Neural cell (in vitro differentiated cells): Measurements from ENCODE around the gene CDH6. TPM values are rescaled to one million over a fixed set of nuclear protein-coding genes. Genes with fewer than 3 reads are reported as not detected.

Experiments used
- H2AFZ ChIP-seq: fragments of 200-600, 300-800 bp; sonication (generic), shearing (Covaris generic); 2 replicates; pipeline ENCODE4 v1.6.0; 2014; ENCODE audit warnings: low read depth, mild to moderate bottlenecking, antibody characterized with exemption, low read length, moderate library complexity
- H3F3A ChIP-seq: fragments of 200-600 bp; shearing (Covaris generic); 2 replicates; pipeline ENCODE4 v1.6.1; 2016; ENCODE audit warnings: mild to moderate bottlenecking, moderate library complexity, mixed read lengths, antibody characterized with exemption, low read length; ENCODE audit not compliant: insufficient read depth, poor library complexity, severe bottlenecking
- H3K27ac ChIP-seq: fragments of 200-600, 300-800 bp; sonication (generic), shearing (Covaris generic); 2 replicates; pipeline ENCODE4 v1.5.1; 2014; ENCODE audit warnings: mild to moderate bottlenecking, low read length, moderate library complexity
- H3K27me3 ChIP-seq: fragments of 300-800, 200-600 bp; sonication (generic), shearing (Covaris generic); 2 replicates; pipeline ENCODE4 v1.6.0; 2014; ENCODE audit warnings: mild to moderate bottlenecking, low read depth, low read length, moderate library complexity; ENCODE audit not compliant: insufficient read depth
- H3K36me3 ChIP-seq: fragments of 300-800, 200-600 bp; sonication (generic), shearing (Covaris generic); 2 replicates; pipeline ENCODE4 v1.5.1; 2014; ENCODE audit warnings: mild to moderate bottlenecking, antibody characterized with exemption, low read length, moderate library complexity; ENCODE audit not compliant: insufficient read depth
- H3K4me2 ChIP-seq: fragments of 300-800, 200-600 bp; sonication (generic), shearing (Covaris generic); 2 replicates; pipeline ENCODE4 v1.6.0; 2014; ENCODE audit warnings: mild to moderate bottlenecking, low read length
- H3K4me3 ChIP-seq: fragments of 300-800, 200-600 bp; sonication (generic), shearing (Covaris generic); 2 replicates; pipeline ENCODE4 v1.5.1; 2014; ENCODE audit warnings: mild to moderate bottlenecking, low read length, moderate library complexity
- H3K79me2 ChIP-seq: fragments of 200-600 bp; shearing (Covaris generic); replicated peaks from 2 replicates; pipeline ENCODE4 v1.6.0; 2014; ENCODE audit warnings: mild to moderate bottlenecking, low read length, moderate library complexity; ENCODE audit not compliant: insufficient read depth
- H3K9ac ChIP-seq: fragments of 300-800, 200-600 bp; sonication (generic), shearing (Covaris generic); 2 replicates; pipeline ENCODE4 v1.6.1; 2016; ENCODE audit warnings: mild to moderate bottlenecking, low read length, mixed read lengths
- H3K9me2 ChIP-seq: fragments of 200-600 bp; shearing (Covaris generic); 2 replicates; pipeline ENCODE4 v1.6.1; 2016; ENCODE audit warnings: mild to moderate bottlenecking, low read length, mixed read lengths; ENCODE audit not compliant: insufficient read depth
- H3K9me3 ChIP-seq: fragments of 200-600, 300-800 bp; sonication (generic), shearing (Covaris generic); 2 replicates; pipeline ENCODE4 v1.6.1; 2016; ENCODE audit warnings: mild to moderate bottlenecking, mixed run types, low read length, moderate library complexity, mixed read lengths
- H4K20me1 ChIP-seq: fragments of 200-600 bp; shearing (Covaris generic); 2 replicates; pipeline ENCODE4 v1.6.1; 2016; ENCODE audit warnings: mild to moderate bottlenecking, mixed run types; ENCODE audit not compliant: insufficient read depth
- EP300 ChIP-seq: fragments of 450-650 bp; conservative IDR thresholded peaks from 2 replicates; pipeline ENCODE4 v1.6.1; 2014; ENCODE audit warnings: antibody characterized with exemption, mild to moderate bottlenecking, moderate library complexity; ENCODE audit not compliant: poor library complexity, severe bottlenecking
- EZH2 ChIP-seq: fragments of 200-600, 300-800 bp; shearing (Covaris generic), sonication (generic); IDR thresholded peaks from 2 replicates; pipeline ENCODE4 v1.6.1; 2014; ENCODE audit warnings: antibody characterized with exemption, low read length, borderline replicate concordance, mild to moderate bottlenecking; ENCODE audit not compliant: insufficient read depth, poor library complexity, severe bottlenecking
- MXI1 ChIP-seq: fragments of 450-650 bp; conservative IDR thresholded peaks from 2 replicates; pipeline ENCODE4 v1.6.1; 2014; ENCODE audit warnings: antibody characterized with exemption, mild to moderate bottlenecking; ENCODE audit not compliant: poor library complexity, severe bottlenecking
- POLR2AphosphoS5 ChIP-seq: IDR thresholded peaks from 2 replicates; pipeline ENCODE4 v1.6.1; 2012
- RAD21 ChIP-seq: fragments of 450-650 bp; conservative IDR thresholded peaks from 2 replicates; pipeline ENCODE4 v1.6.1; 2014; ENCODE audit warnings: antibody characterized with exemption, mild to moderate bottlenecking, moderate library complexity
- SMC3 ChIP-seq: fragments of 450-650 bp; conservative IDR thresholded peaks from 2 replicates; pipeline ENCODE4 v1.6.1; 2014; ENCODE audit warnings: antibody characterized with exemption, mild to moderate bottlenecking, moderate library complexity; ENCODE audit not compliant: poor library complexity
- TAF1 ChIP-seq: IDR thresholded peaks from 2 replicates; pipeline ENCODE4 v1.6.1; 2012; ENCODE audit warnings: low read depth
- polyA plus RNA-seq: library from polyadenylated mRNA; depleted of rRNA; stranded (reverse); fragments of >200 nt; gene quantifications from 2 replicates; pipeline ENCODE4 v1.2.3, GENCODE V29; 2014
- TF ChIP-seq, protein P1 (sequence below): fragments of 450-650 bp; IDR thresholded peaks from 2 replicates; pipeline ENCODE4 v1.5.1; 2014; ENCODE audit warnings: antibody characterized with exemption, mild to moderate bottlenecking, moderate library complexity; ENCODE audit not compliant: poor library complexity, severe bottlenecking
- TF ChIP-seq, protein P2 (sequence below): IDR thresholded peaks from 2 replicates; pipeline ENCODE4 v1.6.1; 2012; ENCODE audit warnings: borderline replicate concordance

CDH6 gene
- polyA plus RNA-seq, 1 donor from 2014 or later, result 2.1 TPM

DNA sequence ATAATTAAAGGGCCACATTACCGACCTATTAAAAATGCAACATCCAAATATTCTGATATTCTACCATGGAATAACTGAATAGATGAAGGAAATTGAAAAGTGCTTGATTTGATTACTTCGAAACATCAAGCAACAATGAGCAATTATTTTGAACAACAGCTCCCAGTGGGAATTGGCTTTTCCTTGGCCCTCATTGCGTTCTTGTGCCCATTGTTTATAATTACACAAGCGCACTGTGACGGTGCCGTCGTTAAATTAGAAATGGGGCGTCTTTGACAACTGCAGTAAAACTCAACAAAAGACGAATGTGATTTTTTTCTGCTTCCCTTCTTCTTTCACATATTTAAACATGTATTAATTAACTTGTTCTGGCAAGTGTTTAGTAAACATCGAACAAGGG lies 61.6 kb downstream of the CDH6 start:
- Histone ChIP-seq H3K9me3 (no peaks in the 10 kb centered on the region), H3K36me3 (no peaks in the 10 kb centered on the region), H3K4me3 (no peak overlapping the region), H3K27me3 (no peaks in the 10 kb centered on the region), H3F3A (no peaks in the 10 kb centered on the region), H2AFZ (no peak overlapping the region), H3K9ac (no peak overlapping the region), H4K20me1 (no peaks in the 10 kb centered on the region), H3K79me2 (no peaks in the 10 kb centered on the region), H3K27ac (no peak overlapping the region), H3K9me2 (no peaks in the 10 kb centered on the region), H3K4me2 (no peak overlapping the region)
- TF ChIP-seq MXI1, result no peak
- no peak for TF ChIP-seq EZH2
- no peak for TF ChIP-seq POLR2AphosphoS5
- no peak for TF ChIP-seq TAF1
- no peak for TF ChIP-seq SMC3
- TF ChIP-seq, protein P1, sequence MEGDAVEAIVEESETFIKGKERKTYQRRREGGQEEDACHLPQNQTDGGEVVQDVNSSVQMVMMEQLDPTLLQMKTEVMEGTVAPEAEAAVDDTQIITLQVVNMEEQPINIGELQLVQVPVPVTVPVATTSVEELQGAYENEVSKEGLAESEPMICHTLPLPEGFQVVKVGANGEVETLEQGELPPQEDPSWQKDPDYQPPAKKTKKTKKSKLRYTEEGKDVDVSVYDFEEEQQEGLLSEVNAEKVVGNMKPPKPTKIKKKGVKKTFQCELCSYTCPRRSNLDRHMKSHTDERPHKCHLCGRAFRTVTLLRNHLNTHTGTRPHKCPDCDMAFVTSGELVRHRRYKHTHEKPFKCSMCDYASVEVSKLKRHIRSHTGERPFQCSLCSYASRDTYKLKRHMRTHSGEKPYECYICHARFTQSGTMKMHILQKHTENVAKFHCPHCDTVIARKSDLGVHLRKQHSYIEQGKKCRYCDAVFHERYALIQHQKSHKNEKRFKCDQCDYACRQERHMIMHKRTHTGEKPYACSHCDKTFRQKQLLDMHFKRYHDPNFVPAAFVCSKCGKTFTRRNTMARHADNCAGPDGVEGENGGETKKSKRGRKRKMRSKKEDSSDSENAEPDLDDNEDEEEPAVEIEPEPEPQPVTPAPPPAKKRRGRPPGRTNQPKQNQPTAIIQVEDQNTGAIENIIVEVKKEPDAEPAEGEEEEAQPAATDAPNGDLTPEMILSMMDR, result no peak
- TF ChIP-seq, protein P2, sequence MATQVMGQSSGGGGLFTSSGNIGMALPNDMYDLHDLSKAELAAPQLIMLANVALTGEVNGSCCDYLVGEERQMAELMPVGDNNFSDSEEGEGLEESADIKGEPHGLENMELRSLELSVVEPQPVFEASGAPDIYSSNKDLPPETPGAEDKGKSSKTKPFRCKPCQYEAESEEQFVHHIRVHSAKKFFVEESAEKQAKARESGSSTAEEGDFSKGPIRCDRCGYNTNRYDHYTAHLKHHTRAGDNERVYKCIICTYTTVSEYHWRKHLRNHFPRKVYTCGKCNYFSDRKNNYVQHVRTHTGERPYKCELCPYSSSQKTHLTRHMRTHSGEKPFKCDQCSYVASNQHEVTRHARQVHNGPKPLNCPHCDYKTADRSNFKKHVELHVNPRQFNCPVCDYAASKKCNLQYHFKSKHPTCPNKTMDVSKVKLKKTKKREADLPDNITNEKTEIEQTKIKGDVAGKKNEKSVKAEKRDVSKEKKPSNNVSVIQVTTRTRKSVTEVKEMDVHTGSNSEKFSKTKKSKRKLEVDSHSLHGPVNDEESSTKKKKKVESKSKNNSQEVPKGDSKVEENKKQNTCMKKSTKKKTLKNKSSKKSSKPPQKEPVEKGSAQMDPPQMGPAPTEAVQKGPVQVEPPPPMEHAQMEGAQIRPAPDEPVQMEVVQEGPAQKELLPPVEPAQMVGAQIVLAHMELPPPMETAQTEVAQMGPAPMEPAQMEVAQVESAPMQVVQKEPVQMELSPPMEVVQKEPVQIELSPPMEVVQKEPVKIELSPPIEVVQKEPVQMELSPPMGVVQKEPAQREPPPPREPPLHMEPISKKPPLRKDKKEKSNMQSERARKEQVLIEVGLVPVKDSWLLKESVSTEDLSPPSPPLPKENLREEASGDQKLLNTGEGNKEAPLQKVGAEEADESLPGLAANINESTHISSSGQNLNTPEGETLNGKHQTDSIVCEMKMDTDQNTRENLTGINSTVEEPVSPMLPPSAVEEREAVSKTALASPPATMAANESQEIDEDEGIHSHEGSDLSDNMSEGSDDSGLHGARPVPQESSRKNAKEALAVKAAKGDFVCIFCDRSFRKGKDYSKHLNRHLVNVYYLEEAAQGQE, result no peak
- TF ChIP-seq RAD21, result no peak
- TF ChIP-seq EP300, result no peak

DNA sequence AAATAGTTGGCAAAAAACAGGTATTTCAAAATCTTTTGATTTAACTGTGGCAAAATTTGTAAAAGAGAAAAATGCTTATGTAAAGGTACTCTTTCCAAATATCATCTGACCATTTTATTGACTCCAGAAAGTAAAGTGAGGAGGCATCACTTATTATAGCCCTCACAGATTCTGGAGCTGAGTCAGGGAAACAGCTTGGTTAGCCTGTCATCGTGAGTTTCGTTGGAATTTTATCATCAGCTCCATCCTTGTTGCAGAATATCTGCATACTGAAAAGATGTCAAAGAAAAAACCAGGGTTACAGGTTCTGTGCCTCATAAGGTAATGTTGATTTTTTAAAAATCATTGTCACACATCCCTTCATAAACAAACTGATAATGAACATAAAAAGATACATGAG lies 74.8 kb downstream of the CDH6 start:
- no peak overlapping the region for H3K4me2 ChIP-seq
- H3K4me3 ChIP-seq, result no peak overlapping the region
- no peak overlapping the region for H3K9ac ChIP-seq
- H3K9me3 ChIP-seq, result no peaks in the 10 kb centered on the region
- H3K27ac ChIP-seq, result no peak overlapping the region
- no peaks in the 10 kb centered on the region for H3K9me2 ChIP-seq
- TF ChIP-seq POLR2AphosphoS5 (no peak), SMC3 (no peak), RAD21 (no peak), TAF1 (no peak), EP300 (no peak), MXI1 (no peak), EZH2 (no peak)
- TF ChIP-seq, protein P2, result no peak
- H3K27me3 ChIP-seq, result no peaks in the 10 kb centered on the region
- H3K79me2 ChIP-seq, result no peaks in the 10 kb centered on the region
- no peak overlapping the region for H2AFZ ChIP-seq
- H3F3A ChIP-seq, result no peaks in the 10 kb centered on the region
- no peaks in the 10 kb centered on the region for H4K20me1 ChIP-seq
- H3K36me3 ChIP-seq, result no peaks in the 10 kb centered on the region
